ENCODE measurements around the gene PTH2R.

Gene PTH2R

DNA sequence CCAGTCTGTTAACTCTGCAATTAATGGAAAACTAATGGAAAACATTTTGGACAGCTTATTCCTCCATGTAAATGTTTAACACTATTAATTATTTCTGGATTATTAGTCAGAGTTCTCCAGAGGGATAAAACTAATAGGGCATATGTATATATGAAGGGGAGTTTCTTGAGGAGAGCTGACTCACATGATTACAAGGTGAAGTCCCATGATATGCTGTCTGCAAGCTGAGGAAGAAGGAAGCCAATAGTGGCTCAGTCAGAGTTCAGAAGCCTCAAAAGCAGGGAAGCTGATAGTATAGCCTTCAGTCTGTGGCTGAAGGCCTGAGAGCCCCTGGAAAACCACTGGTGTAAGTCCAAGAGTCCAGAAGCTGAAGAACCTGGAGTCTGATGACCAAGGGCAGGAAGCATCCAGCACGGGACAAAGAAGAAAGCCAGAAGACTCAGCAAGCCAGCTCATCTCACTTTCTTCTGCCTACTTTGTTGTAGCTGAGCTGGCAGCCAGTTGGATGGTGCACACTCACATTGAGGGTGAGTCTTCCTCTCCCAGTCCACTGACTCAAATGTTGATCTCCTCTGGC, 136.0 kb downstream of the PTH2R start:
- DNase-seq (ENCODE audit: low read depth in 2 of 2, low spot score in 1 of 2): no peak
